CD4-positive, alpha-beta T cell treated with Interleukin-17A for 4 hours (primary cell): ENCODE measurements around the gene FRY.

ENCODE experiments used
- DNase-seq: peaks from one replicate; pipeline ENCODE4 v3.0.0-alpha.2; 2020; ENCODE audit warnings: mixed read lengths

FRY gene

GRCh38 chr13:32316028-32316339 is 284.4 kb downstream of the FRY start:
- no peak for DNase-seq

DNA sequence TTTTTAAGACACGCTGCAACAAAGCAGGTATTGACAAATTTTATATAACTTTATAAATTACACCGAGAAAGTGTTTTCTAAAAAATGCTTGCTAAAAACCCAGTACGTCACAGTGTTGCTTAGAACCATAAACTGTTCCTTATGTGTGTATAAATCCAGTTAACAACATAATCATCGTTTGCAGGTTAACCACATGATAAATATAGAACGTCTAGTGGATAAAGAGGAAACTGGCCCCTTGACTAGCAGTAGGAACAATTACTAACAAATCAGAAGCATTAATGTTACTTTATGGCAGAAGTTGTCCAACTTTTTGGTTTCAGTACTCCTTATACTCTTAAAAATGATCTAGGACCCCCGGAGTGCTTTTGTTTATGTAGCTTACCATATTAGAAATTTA is 284.9 kb downstream of the FRY start:
- DNase-seq = no peak

DNA sequence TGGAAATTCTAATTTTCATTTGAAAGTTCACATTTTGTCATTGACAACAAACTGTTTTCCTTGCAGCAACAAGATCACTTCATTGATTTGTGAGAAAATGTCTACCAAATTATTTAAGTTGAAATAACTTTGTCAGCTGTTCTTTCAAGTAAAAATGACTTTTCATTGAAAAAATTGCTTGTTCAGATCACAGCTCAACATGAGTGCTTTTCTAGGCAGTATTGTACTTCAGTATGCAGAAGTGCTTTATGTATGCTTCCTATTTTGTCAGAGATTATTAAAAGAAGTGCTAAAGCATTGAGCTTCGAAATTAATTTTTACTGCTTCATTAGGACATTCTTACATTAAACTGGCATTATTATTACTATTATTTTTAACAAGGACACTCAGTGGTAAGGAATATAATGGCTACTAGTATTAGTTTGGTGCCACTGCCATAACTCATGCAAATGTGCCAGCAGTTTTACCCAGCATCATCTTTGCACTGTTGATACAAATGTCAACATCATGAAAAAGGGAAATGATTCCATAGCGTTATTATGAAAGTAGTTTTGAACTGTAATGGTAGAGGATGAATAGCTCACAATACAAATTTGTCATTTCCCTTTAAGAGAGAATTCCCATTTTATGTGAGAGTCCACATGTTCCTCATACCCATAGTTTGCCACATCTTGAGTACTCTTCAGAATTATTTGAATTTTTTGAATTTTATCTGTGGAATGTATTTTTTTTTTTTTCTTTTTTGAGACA is 286.3 kb downstream of the FRY start:
- DNase-seq = no peak

DNA sequence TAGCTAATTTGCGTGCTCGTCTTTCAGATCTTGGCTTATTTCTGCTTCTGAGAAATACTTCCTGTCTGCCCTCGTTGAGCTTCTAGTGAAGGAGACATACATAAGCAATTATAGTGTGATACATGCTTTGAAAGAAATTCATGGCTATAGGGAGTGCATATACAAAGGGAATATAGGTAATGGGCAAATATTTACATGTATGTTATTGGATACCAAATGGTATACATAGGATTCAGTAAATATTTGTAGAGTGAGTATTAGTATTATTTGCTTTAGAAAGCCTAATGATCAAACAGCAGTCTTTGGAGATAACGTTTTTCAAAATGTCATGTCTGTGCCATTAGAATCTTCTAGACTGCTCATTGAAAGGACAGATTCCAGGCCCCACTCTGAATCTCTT is 289.0 kb downstream of the FRY start:
- no peak for DNase-seq

DNA sequence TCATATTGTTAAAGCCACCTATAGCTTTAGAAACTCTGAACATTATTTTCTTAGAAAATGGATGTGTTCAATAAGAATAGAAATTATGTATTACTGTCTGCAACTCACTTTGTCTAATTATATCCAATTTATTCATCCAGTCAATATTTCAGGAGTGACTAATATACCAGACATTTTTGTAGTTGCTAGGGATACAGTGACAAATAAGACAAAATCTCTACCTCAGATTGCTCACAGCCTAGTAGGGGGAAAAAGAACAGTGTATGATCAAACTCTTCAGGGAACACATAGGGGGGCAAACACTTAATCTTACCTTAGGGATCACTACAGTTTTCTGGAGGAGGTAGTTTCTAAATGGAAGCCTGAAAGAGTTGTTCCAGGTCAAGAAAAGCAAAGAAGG is 292.3 kb downstream of the FRY start:
- no peak for DNase-seq

DNA sequence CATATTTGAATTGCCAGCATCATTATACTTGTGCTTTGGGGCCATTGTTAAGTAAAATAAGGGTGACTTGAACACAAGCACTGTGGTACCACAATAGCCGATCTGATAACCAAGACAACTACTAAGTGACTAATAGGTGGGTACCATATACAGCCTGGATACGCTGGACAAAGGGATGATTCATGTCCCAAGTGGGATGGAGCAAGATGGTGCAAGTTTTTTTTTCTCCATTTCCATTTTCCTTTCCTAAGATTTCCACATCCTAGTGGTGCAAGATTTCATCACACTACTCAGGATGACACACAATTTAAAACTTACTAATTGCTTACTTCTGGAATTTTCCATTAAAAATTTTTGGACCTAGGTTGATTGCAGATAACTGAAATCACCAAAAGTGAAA is 298.9 kb downstream of the FRY start:
- no peak for DNase-seq

- no peak for DNase-seq
Observed at GRCh38 chr13:32334671-32335070, 303.1 kb downstream of the FRY start.

GRCh38 chr13:32340914-32341313 is 309.3 kb downstream of the FRY start:
- no peak for DNase-seq

DNA sequence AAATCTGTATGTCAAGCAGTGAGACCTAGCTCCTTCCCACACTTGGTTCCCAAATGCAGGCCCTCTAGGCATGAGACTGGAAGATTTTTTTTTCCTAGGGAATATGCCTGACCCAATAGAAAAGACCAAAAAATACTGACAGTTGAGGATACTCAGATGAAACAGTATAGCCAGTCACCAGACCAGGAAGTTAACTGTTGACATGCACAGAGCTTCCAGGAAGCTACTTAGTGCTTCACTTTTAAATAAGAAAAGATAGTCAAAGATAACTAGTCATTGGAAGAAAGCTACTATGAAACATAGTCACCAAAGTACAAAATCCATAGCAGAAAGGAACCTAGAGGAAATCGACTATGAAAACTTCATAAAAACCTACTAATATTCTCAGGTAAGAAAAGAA is 316.1 kb downstream of the FRY start:
- DNase-seq = no peak
